Fibroblast of lung (primary cell): ENCODE data around the gene DNM3. TPM values are rescaled to one million over a fixed set of nuclear protein-coding genes. Genes with fewer than 3 reads are reported as not detected.

Experiments
- DNase-seq, 2 donors: peaks; one replicate each; pipeline versions ENCODE4 v3.0.0 to v3.0.0-alpha.2; 2010; ENCODE audit warnings: low read depth in 2 of 2
- H2AFZ ChIP-seq: 2 replicates; pipeline ENCODE4 v1.5.1; 2012; ENCODE audit warnings: low read length, control low read depth, inconsistent platforms
- H3K27ac ChIP-seq: 2 replicates; pipeline ENCODE4 v1.5.1; 2011; ENCODE audit warnings: low read length, control low read depth; ENCODE audit not compliant: insufficient read depth
- H3K27me3 ChIP-seq: 2 replicates; pipeline ENCODE4 v1.5.1; 2011; ENCODE audit warnings: mild to moderate bottlenecking, low read length; ENCODE audit not compliant: control insufficient read depth, insufficient read depth
- H3K36me3 ChIP-seq: 2 replicates; pipeline ENCODE4 v1.5.1; 2011; ENCODE audit warnings: low read length; ENCODE audit not compliant: control insufficient read depth, insufficient read depth
- H3K4me1 ChIP-seq: 2 replicates; pipeline ENCODE4 v1.5.1; 2011; ENCODE audit warnings: low read length; ENCODE audit not compliant: control insufficient read depth, insufficient read depth; ENCODE audit errors: extremely low read depth
- H3K4me2 ChIP-seq: 2 replicates; pipeline ENCODE4 v1.5.1; 2011; ENCODE audit warnings: low read length, control low read depth; ENCODE audit not compliant: insufficient read depth; ENCODE audit errors: extremely low read depth
- H3K4me3 ChIP-seq, 4 experiments: fragments of 200-600 bp in 1 of 4; sonication (generic) in 1 of 4; replicated peaks in 1 of 4; 2 replicates each; pipeline ENCODE4 v1.5.1; 2011 to 2016; ENCODE audit warnings: low read length in 4 of 4, low read depth in 3 of 4, mild to moderate bottlenecking in 3 of 4, control low read depth in 2 of 4, inconsistent platforms in 1 of 4, mixed read lengths in 1 of 4; ENCODE audit not compliant: insufficient read depth in 1 of 4; ENCODE audit errors: control extremely low read depth in 1 of 4
- H3K79me2 ChIP-seq: 2 replicates; pipeline ENCODE4 v1.5.1; 2012; ENCODE audit warnings: mild to moderate bottlenecking, low read length, inconsistent platforms; ENCODE audit not compliant: control insufficient read depth, insufficient read depth
- H3K9ac ChIP-seq: 2 replicates; pipeline ENCODE4 v1.5.1; 2011; ENCODE audit warnings: mild to moderate bottlenecking, low read length, control low read depth; ENCODE audit not compliant: insufficient read depth
- H3K9me3 ChIP-seq: 2 replicates; pipeline ENCODE4 v1.5.1; 2012; ENCODE audit warnings: low read depth, low read length; ENCODE audit not compliant: control insufficient read depth, insufficient read depth
- H4K20me1 ChIP-seq: 2 replicates; pipeline ENCODE4 v1.5.1; 2011; ENCODE audit warnings: low read length; ENCODE audit not compliant: control insufficient read depth, insufficient read depth; ENCODE audit errors: extremely low read depth
- CTCF ChIP-seq, 2 donors: IDR thresholded peaks in 1 of 2; conservative IDR thresholded peaks in 1 of 2; 1 replicate in 1 of 2; 2 replicates in 1 of 2; pipeline ENCODE4 v1.5.1; 2011 to 2012; ENCODE audit warnings: low read length in 2 of 2, control low read depth in 1 of 2, inconsistent platforms in 1 of 2, low read depth in 1 of 2, mild to moderate bottlenecking in 1 of 2
- EZH2 ChIP-seq: IDR thresholded peaks from 2 replicates; pipeline ENCODE4 v1.5.1; 2012; ENCODE audit warnings: low read length, control low read depth, mild to moderate bottlenecking; ENCODE audit errors: missing control alignments
- polyA plus RNA-seq, 2 donors: library from polyadenylated mRNA; depleted of rRNA in 1 of 2; stranded (reverse) in 1 of 2; unstranded in 1 of 2; fragments of >200 nt; gene quantifications; 2 replicates each; pipeline ENCODE4 v1.2.1, GENCODE V29; 2011 to 2012; ENCODE audit warnings: missing spikeins in 1 of 2
- total RNA-seq: library from RNA; depleted of rRNA; stranded (reverse); fragments of >200 nt; gene quantifications from 2 replicates; pipeline ENCODE4 v1.2.1, GENCODE V29; 2014

The DNM3 gene
- total and polyA plus RNA-seq, 2 donors (not counting 1 experiment from before 2014, with no cell fraction given), result 1.6 to 3.6 TPM

DNA sequence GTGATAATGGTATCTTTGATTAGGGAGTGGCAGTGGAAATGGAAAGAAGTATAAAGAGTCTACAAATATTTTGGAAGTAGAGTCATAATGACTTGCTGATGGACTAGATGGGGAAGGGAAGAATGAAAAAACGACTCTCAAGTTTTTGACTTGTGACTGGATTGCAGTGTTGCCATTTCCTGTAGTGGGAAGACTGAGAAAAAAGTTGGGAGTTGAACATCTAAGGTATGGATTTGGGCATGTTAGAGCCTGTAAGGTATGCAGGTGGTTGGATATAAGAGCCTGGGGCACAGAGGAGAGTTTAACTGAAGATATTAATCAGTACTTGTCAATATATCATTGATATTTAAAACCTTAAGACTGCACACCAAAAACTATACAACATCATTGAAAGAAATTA, 19.4 kb downstream of the DNM3 start:
- no peak for DNase-seq
- no peak overlapping the region for H3K4me2 ChIP-seq
- no peak overlapping the region for H3K9ac ChIP-seq
- no peak overlapping the region for H2AFZ ChIP-seq
- TF ChIP-seq CTCF (conservative IDR thresholded peaks at IDR 0.05 in 1 of 2, IDR thresholded peaks at IDR 0.05 in 1 of 2; ENCODE audit: low read depth in 1 of 2, low read length in 2 of 2), result no peak
- no peak for TF ChIP-seq EZH2
- H3K9me3 ChIP-seq, result no peaks in the 10 kb centered on the region
- no peak overlapping the region for H3K4me3 ChIP-seq
- no peaks in the 10 kb centered on the region for H4K20me1 ChIP-seq
- no peaks in the 10 kb centered on the region for H3K4me1 ChIP-seq
- H3K36me3 ChIP-seq, result no peaks in the 10 kb centered on the region
- H3K79me2 ChIP-seq, result no peaks in the 10 kb centered on the region
- no peak overlapping the region for H3K27ac ChIP-seq
- H3K27me3 ChIP-seq, result no peaks in the 10 kb centered on the region

DNA sequence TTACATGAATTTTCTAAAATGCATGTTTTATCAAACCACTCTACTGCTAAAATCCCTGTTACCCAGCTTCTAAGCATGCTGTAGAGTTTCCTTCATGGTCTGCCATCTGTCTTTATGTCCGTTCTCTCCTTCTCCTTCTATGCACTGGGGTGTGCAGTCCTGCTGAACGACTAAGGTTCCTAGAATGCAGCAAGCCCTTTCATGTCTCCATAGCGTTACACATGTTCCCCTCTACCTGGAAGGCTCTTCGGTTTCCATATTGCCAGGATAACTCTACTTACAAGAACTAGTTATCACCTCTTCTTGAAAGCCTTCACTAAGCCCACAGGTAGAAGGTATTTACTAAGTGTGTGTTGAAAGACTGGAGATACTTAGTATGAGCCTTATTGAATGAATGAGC, 22.2 kb downstream of the DNM3 start:
- H3K79me2 ChIP-seq, result no peaks in the 10 kb centered on the region

DNA sequence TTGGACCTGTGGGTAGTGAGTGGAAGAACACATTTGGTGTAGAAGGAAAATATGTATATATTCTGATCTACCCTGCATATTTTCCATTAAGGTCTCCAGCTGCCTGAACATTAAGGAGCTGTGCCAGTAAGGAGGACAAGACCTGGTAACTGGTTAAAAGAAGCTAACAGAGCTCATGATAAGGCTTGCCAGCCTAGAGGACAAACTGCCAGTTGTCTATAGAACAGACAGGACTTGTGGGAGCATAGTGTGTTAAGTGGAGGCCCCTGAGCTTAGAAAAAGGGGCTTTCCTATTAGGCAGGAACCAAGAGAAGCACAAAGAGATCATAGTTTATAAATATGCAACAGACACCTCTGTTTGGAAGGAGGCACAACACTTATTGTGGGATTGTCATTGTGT, 23.0 kb downstream of the DNM3 start:
- Histone ChIP-seq H3K4me3 (no peak overlapping the region), H3K4me2 (no peak overlapping the region), H3K79me2 (no peaks in the 10 kb centered on the region), H3K4me1 (no peaks in the 10 kb centered on the region), H3K36me3 (no peaks in the 10 kb centered on the region), H3K27ac (no peak overlapping the region), H3K27me3 (no peaks in the 10 kb centered on the region), H2AFZ (no peak overlapping the region), H4K20me1 (no peaks in the 10 kb centered on the region), H3K9ac (no peak overlapping the region), H3K9me3 (no peaks in the 10 kb centered on the region)
- DNase-seq, result no peak
- TF ChIP-seq EZH2 (no peak), CTCF (conservative IDR thresholded peaks at IDR 0.05 in 1 of 2, IDR thresholded peaks at IDR 0.05 in 1 of 2; ENCODE audit: low read depth in 1 of 2, low read length in 2 of 2) (no peak)

More for the DNA sequence above, 22.2 kb downstream of the DNM3 start:
- Histone ChIP-seq H3K9me3 (no peaks in the 10 kb centered on the region), H3K4me3 (no peak overlapping the region), H3K27ac (no peak overlapping the region), H3K27me3 (no peaks in the 10 kb centered on the region), H3K4me1 (no peaks in the 10 kb centered on the region), H2AFZ (no peak overlapping the region), H4K20me1 (no peaks in the 10 kb centered on the region), H3K4me2 (no peak overlapping the region), H3K36me3 (no peaks in the 10 kb centered on the region), H3K9ac (no peak overlapping the region)
- DNase-seq, result no peak
- TF ChIP-seq EZH2 (no peak), CTCF (conservative IDR thresholded peaks at IDR 0.05 in 1 of 2, IDR thresholded peaks at IDR 0.05 in 1 of 2; ENCODE audit: low read depth in 1 of 2, low read length in 2 of 2) (no peak)
